ENCODE results near the gene RALGPS2.

RALGPS2 gene

GRCh38 chr1:178870221-178870620, 145.2 kb downstream of the RALGPS2 start:
- DNase-seq = peak; percentile 38

GRCh38 chr1:178870944-178871343, 145.9 kb downstream of the RALGPS2 start, which contains the start of gene ANGPTL1:
Gene ANGPTL1 (minus strand): TSS chr1:178871077. CDS start chr1:178865776, 5,301 bp downstream.
- DNase-seq = peak; percentile 90

GRCh38 chr1:178871551-178872320, 146.7 kb downstream of the RALGPS2 start:
- no peak for DNase-seq

- no peak for DNase-seq
Measured at GRCh38 chr1:178874966-178875365, 149.9 kb downstream of the RALGPS2 start.

GRCh38 chr1:178875936-178876335, 150.9 kb downstream of the RALGPS2 start:
- no peak for DNase-seq

GRCh38 chr1:178877896-178878295, 152.9 kb downstream of the RALGPS2 start:
- no peak for DNase-seq

GRCh38 chr1:178881950-178882349, 156.9 kb downstream of the RALGPS2 start:
- DNase-seq = no peak

- DNase-seq = no peak
Measured at GRCh38 chr1:178885869-178886268, 160.8 kb downstream of the RALGPS2 start.

- no peak for DNase-seq
Measured at GRCh38 chr1:178886551-178886950, 161.5 kb downstream of the RALGPS2 start.

- no peak for DNase-seq
Measured at GRCh38 chr1:178895928-178896327, 170.9 kb downstream of the RALGPS2 start.

- no peak for DNase-seq
Measured at GRCh38 chr1:178898401-178898800, 173.4 kb downstream of the RALGPS2 start.

GRCh38 chr1:178899402-178899801, 174.4 kb downstream of the RALGPS2 start:
- DNase-seq = no peak

- DNase-seq = no peak
Measured at GRCh38 chr1:178901482-178902125, 176.6 kb downstream of the RALGPS2 start.

- no peak for DNase-seq
Measured at GRCh38 chr1:178908358-178908757, 183.3 kb downstream of the RALGPS2 start.

- no peak for DNase-seq
Measured at GRCh38 chr1:178910023-178910422, 185.0 kb downstream of the RALGPS2 start.

GRCh38 chr1:178912597-178912996, 187.6 kb downstream of the RALGPS2 start:
- no peak for DNase-seq

GRCh38 chr1:178916448-178917174, 191.6 kb downstream of the RALGPS2 start:
- DNase-seq = no peak

GRCh38 chr1:178918308-178918707, 193.3 kb downstream of the RALGPS2 start:
- no peak for DNase-seq

- no peak for DNase-seq
Measured at GRCh38 chr1:178918955-178919354, 193.9 kb downstream of the RALGPS2 start.

- no peak for DNase-seq
Measured at GRCh38 chr1:178919581-178919980, 194.5 kb downstream of the RALGPS2 start.

GRCh38 chr1:178921499-178921898, 196.5 kb downstream of the RALGPS2 start:
- no peak for DNase-seq

- no peak for DNase-seq
Measured at GRCh38 chr1:178923512-178923911, 198.5 kb downstream of the RALGPS2 start.

- no peak for DNase-seq
Measured at GRCh38 chr1:178926046-178926445, 201.0 kb downstream of the RALGPS2 start.

GRCh38 chr1:178927003-178927402, 202.0 kb downstream of the RALGPS2 start:
- no peak for DNase-seq

All from eye (tissue), 1 donor.